ENCODE data around the gene TRIM40. TPM values are rescaled to one million over a fixed set of nuclear protein-coding genes. Genes with fewer than 3 reads are reported as not detected.

Gene TRIM40
- total and polyA plus RNA-seq, 2 of the 13 experiments (the other 11 are each of a cell fraction or from before 2014, with no cell fraction given) = 0.58 TPM; not detected in 1

- TF ChIP-seq ZKSCAN1 (IDR thresholded peaks at IDR 0.05; ENCODE audit: low read length) (no peak), HIVEP1 (CRISPR knock-in tag; IDR thresholded peaks at IDR 0.05) (no peak), HIC2 (CRISPR knock-in tag; IDR thresholded peaks at IDR 0.05; ENCODE audit: low read depth) (peak; percentile 53; the same call in 1 of the 2 replicates), HOXA9 (CRISPR knock-in tag; IDR thresholded peaks at IDR 0.05; ENCODE audit: borderline replicate concordance) (no peak), SNRNP70 (IDR thresholded peaks at IDR 0.05; ENCODE audit: low read depth, low read length) (no peak), SRSF4 (IDR thresholded peaks at IDR 0.05; ENCODE audit: low read depth, low read length, poor library complexity, severe bottlenecking) (no peak), MAX (IDR thresholded peaks at IDR 0.05) (peak; percentile 66; the same call in 1 of the 2 replicates), ZNF274 (CRISPR knock-in tag; IDR thresholded peaks at IDR 0.05) (0 out of 2 replicates have a peak, but pooled peaks have one; percentile 49), SNAI1 (CRISPR knock-in tag; IDR thresholded peaks at IDR 0.05; ENCODE audit: borderline replicate concordance) (no peak), NFE2L2 (IDR thresholded peaks at IDR 0.05; ENCODE audit: low read length) (no peak), ZBTB38 (CRISPR knock-in tag; IDR thresholded peaks at IDR 0.05) (no peak), ZNF556 (CRISPR knock-in tag; IDR thresholded peaks at IDR 0.05; ENCODE audit: borderline replicate concordance) (0 out of 2 replicates have a peak, but pooled peaks have one; percentile 48), ZNF484 (CRISPR knock-in tag; IDR thresholded peaks at IDR 0.05; ENCODE audit: borderline replicate concordance, low read depth) (no peak), NRL (CRISPR knock-in tag; IDR thresholded peaks at IDR 0.05; ENCODE audit: borderline replicate concordance) (no peak), ZNF441 (CRISPR knock-in tag; IDR thresholded peaks at IDR 0.05; ENCODE audit: borderline replicate concordance) (peak; percentile 45; the same call in 1 of the 2 replicates), GABPB1 (CRISPR knock-in tag; IDR thresholded peaks at IDR 0.05) (0 out of 2 replicates have a peak, but pooled peaks have one; percentile 31), PTBP1 (IDR thresholded peaks at IDR 0.05; ENCODE audit: low read depth, low read length, poor library complexity, severe bottlenecking) (no peak), TOE1 (CRISPR knock-in tag; IDR thresholded peaks at IDR 0.05) (no peak), PITX1 (CRISPR knock-in tag; IDR thresholded peaks at IDR 0.05) (0 out of 2 replicates have a peak, but pooled peaks have one; percentile 9), ZNF564 (CRISPR knock-in tag; IDR thresholded peaks at IDR 0.05) (no peak), MXI1 (IDR thresholded peaks at IDR 0.05; ENCODE audit: borderline replicate concordance, low read depth, low read length) (peak; percentile 47; the same call in 1 of the 3 replicates), SAP130 (CRISPR knock-in tag; IDR thresholded peaks at IDR 0.05; ENCODE audit: low read depth) (peak; percentile 51), ZNF772 (CRISPR knock-in tag; IDR thresholded peaks at IDR 0.05) (no peak), ZNF18 (CRISPR knock-in tag; IDR thresholded peaks at IDR 0.05; ENCODE audit: insufficient replicate concordance) (no peak), MEIS1 (CRISPR knock-in tag; IDR thresholded peaks at IDR 0.05; ENCODE audit: borderline replicate concordance) (peak; percentile 41; the same call in 1 of the 2 replicates), JUN (CRISPR knock-in tag; IDR thresholded peaks at IDR 0.05) (0 out of 2 replicates have a peak, but pooled peaks have one; percentile 35), ZNF382 (CRISPR knock-in tag; IDR thresholded peaks at IDR 0.05; ENCODE audit: borderline replicate concordance) (no peak)
Measured at GRCh38 chr6:30091577-30092381, 44.2 kb upstream of the TRIM40 start (continued).

Measured in HepG2 (cell line).